ENCODE measurements around the gene ZNF830. TPM values are rescaled to one million over a fixed set of nuclear protein-coding genes. Genes with fewer than 3 reads are reported as not detected.
A peak's percentile ranks its signal among the peaks of the same experiment; 100 is the strongest.

Gene ZNF830
- total RNA-seq, 2 donors from 2014 or later = 18.5 to 23.3 TPM

GRCh38 chr17:34981538-34982241, 20.4 kb downstream of the ZNF830 start:
- H3K27ac Mint-ChIP-seq = peak overlapping the region; percentile 94
- Histone ChIP-seq H3K4me3 (ENCODE audit: low read length) (peak overlapping the region; percentile 90), H3K27me3 (ENCODE audit: control insufficient read depth, insufficient read depth, low read length, poor library complexity, severe bottlenecking) (no peaks in the 10 kb centered on the region), H3K9me3 (ENCODE audit: control insufficient read depth, low read length) (no peaks in the 10 kb centered on the region), H3K9ac (ENCODE audit: extremely low read depth, low read length, poor library complexity, severe bottlenecking) (peak overlapping the region; percentile 97), H3K4me1 (ENCODE audit: control insufficient read depth, insufficient read depth, low read length) (no peaks in the 10 kb centered on the region), H3K36me3 (ENCODE audit: control insufficient read depth, insufficient read depth, low read length) (peaks cover 36% of the 10 kb centered on the region), H3K27ac (ENCODE audit: low read depth, low read length) (peak overlapping the region; percentile 93)
- H3K4me1 Mint-ChIP-seq = peaks cover 25% of the 10 kb centered on the region
- no peaks in the 10 kb centered on the region for H3K27me3 Mint-ChIP-seq (ENCODE audit: insufficient read depth)
- no peak for TF ChIP-seq CTCF (conservative IDR thresholded peaks at IDR 0.05)
- H3K9me3 Mint-ChIP-seq = no peaks in the 10 kb centered on the region
- WGBS, 2 experiments (ENCODE audit: insufficient coverage in 1 of 2, insufficient read length in 1 of 2) = 73% methylated on average over 7 to 8 of the region's 8 CpGs
- no peak for DNase-seq
- H3K4me3 Mint-ChIP-seq = peak overlapping the region; percentile 79
- peaks cover 37% of the 10 kb centered on the region for H3K36me3 Mint-ChIP-seq (ENCODE audit: low read depth)

- Mint-ChIP-seq H3K4me3 (no peak overlapping the region), H3K27ac (no peak overlapping the region), H3K9me3 (no peaks in the 10 kb centered on the region), H3K36me3 (ENCODE audit: low read depth) (peaks cover 84% of the 10 kb centered on the region), H3K4me1 (peaks cover 20% of the 10 kb centered on the region), H3K27me3 (ENCODE audit: insufficient read depth) (no peaks in the 10 kb centered on the region)
- Histone ChIP-seq H3K4me1 (ENCODE audit: control insufficient read depth, insufficient read depth, low read length) (peaks cover 3% of the 10 kb centered on the region), H3K4me3 (ENCODE audit: low read length) (no peak overlapping the region), H3K27me3 (ENCODE audit: control insufficient read depth, insufficient read depth, low read length, poor library complexity, severe bottlenecking) (no peaks in the 10 kb centered on the region), H3K9me3 (ENCODE audit: control insufficient read depth, low read length) (no peaks in the 10 kb centered on the region), H3K36me3 (ENCODE audit: control insufficient read depth, insufficient read depth, low read length) (peaks cover 87% of the 10 kb centered on the region), H3K9ac (ENCODE audit: extremely low read depth, low read length, poor library complexity, severe bottlenecking) (no peak overlapping the region), H3K27ac (ENCODE audit: low read depth, low read length) (no peak overlapping the region)
- TF ChIP-seq CTCF (conservative IDR thresholded peaks at IDR 0.05) = no peak
- WGBS, 2 experiments (ENCODE audit: insufficient coverage in 1 of 2, insufficient read length in 1 of 2) = 86% methylated on average over 2 of the region's 2 CpGs; no CpG with 5 or more reads in 1 of the 2 experiments
- DNase-seq = no peak
These were observed 25.9 kb downstream of the ZNF830 start for GRCh38 chr17:34987232-34987631.

- H3K36me3 ChIP-seq (ENCODE audit: control insufficient read depth, insufficient read depth, low read length) = peaks cover 91% of the 10 kb centered on the region
- no peak overlapping the region for H3K4me3 ChIP-seq (ENCODE audit: low read length)
- no peak overlapping the region for H3K4me3 Mint-ChIP-seq
- peaks cover 12% of the 10 kb centered on the region for H3K4me1 Mint-ChIP-seq
- 77 to 90% methylated on average over 1 to 2 of the region's 2 CpGs for WGBS, 2 experiments (ENCODE audit: insufficient coverage in 1 of 2, insufficient read length in 1 of 2)
- peak overlapping the region; percentile 36 for H3K27ac Mint-ChIP-seq
- H3K36me3 Mint-ChIP-seq (ENCODE audit: low read depth) = peaks cover 90% of the 10 kb centered on the region
- H3K9me3 Mint-ChIP-seq = no peaks in the 10 kb centered on the region
- H3K27me3 ChIP-seq (ENCODE audit: control insufficient read depth, insufficient read depth, low read length, poor library complexity, severe bottlenecking) = no peaks in the 10 kb centered on the region
- no peaks in the 10 kb centered on the region for H3K27me3 Mint-ChIP-seq (ENCODE audit: insufficient read depth)
- peaks cover 3% of the 10 kb centered on the region for H3K4me1 ChIP-seq (ENCODE audit: control insufficient read depth, insufficient read depth, low read length)
- no peaks in the 10 kb centered on the region for H3K9me3 ChIP-seq (ENCODE audit: control insufficient read depth, low read length)
- H3K9ac ChIP-seq (ENCODE audit: extremely low read depth, low read length, poor library complexity, severe bottlenecking) = no peak overlapping the region
- TF ChIP-seq CTCF (conservative IDR thresholded peaks at IDR 0.05) = no peak
- H3K27ac ChIP-seq (ENCODE audit: low read depth, low read length) = no peak overlapping the region
- DNase-seq = no peak
These were observed 27.3 kb downstream of the ZNF830 start for GRCh38 chr17:34988644-34989043.

Measured in endodermal cell (in vitro differentiated cells).